ENCODE results near the gene RPS3A.

GRCh38 chr4:151150821-151151580 is 51.6 kb downstream of the RPS3A start:
- TF ChIP-seq CTCF (IDR thresholded peaks at IDR 0.05; ENCODE audit: low read depth, low read length) = no peak
- TF ChIP-seq MAX (IDR thresholded peaks at IDR 0.05; ENCODE audit: low read depth, low read length) = no peak
